Mesenchymal stem cell (in vitro differentiated cells and primary cell): ENCODE measurements around the gene CCDC28B.

ENCODE experiments used
- DNase-seq: peaks from one replicate; pipeline ENCODE4 v3.0.0-alpha.2; 2013
- H2AFZ ChIP-seq: one replicate; pipeline ENCODE4 v1.6.1; 2013; ENCODE audit warnings: low read depth, mild to moderate bottlenecking, control low read depth, inconsistent platforms, low read length, moderate library complexity
- H2AK5ac ChIP-seq: 2 replicates; pipeline ENCODE4 v1.6.1; 2013; ENCODE audit warnings: low read length, moderate library complexity, mild to moderate bottlenecking, inconsistent platforms; ENCODE audit not compliant: severe bottlenecking
- H2BK120ac ChIP-seq: one replicate; pipeline ENCODE4 v1.6.1; 2013; ENCODE audit warnings: low read depth, mild to moderate bottlenecking, inconsistent platforms, low read length, moderate library complexity
- H2BK12ac ChIP-seq, 2 experiments: one replicate each; pipeline ENCODE4 v1.6.1; 2013; ENCODE audit warnings: inconsistent platforms in 2 of 2, low read length in 2 of 2, mild to moderate bottlenecking in 2 of 2, moderate library complexity in 2 of 2, control low read depth in 1 of 2
- H2BK15ac ChIP-seq: one replicate; pipeline ENCODE4 v1.6.1; 2013; ENCODE audit warnings: mild to moderate bottlenecking, low read depth, inconsistent platforms; ENCODE audit not compliant: poor library complexity, severe bottlenecking
- H2BK5ac ChIP-seq: 2 replicates; pipeline ENCODE4 v1.6.1; 2013; ENCODE audit warnings: low read depth, mild to moderate bottlenecking, low read length, control low read depth, inconsistent platforms; ENCODE audit not compliant: poor library complexity, severe bottlenecking
- H3K14ac ChIP-seq, 2 experiments: one replicate each; pipeline ENCODE4 v1.6.1; 2013; ENCODE audit warnings: inconsistent platforms in 2 of 2, low read length in 2 of 2, control low read depth in 1 of 2, mild to moderate bottlenecking in 1 of 2, moderate library complexity in 1 of 2
- H3K18ac ChIP-seq, 2 experiments: one replicate each; pipeline ENCODE4 v1.6.1; 2013; ENCODE audit warnings: inconsistent platforms in 2 of 2, low read length in 2 of 2, control low read depth in 1 of 2, low read depth in 1 of 2, mild to moderate bottlenecking in 1 of 2
- H3K23ac ChIP-seq, 2 experiments: one replicate each; pipeline ENCODE4 v1.6.1; 2013; ENCODE audit warnings: inconsistent platforms in 2 of 2, low read length in 2 of 2, mild to moderate bottlenecking in 2 of 2, moderate library complexity in 2 of 2, control low read depth in 1 of 2
- H3K27ac ChIP-seq: 2 replicates; pipeline ENCODE4 v1.5.1; 2013; ENCODE audit warnings: mild to moderate bottlenecking, moderate library complexity, low read length, control low read depth, inconsistent platforms; ENCODE audit not compliant: poor library complexity, severe bottlenecking
- H3K27me3 ChIP-seq, 2 experiments: 2 replicates each; pipeline versions ENCODE4 v1.6.1 to v1.7.0; 2013; ENCODE audit warnings: low read length in 2 of 2, mild to moderate bottlenecking in 2 of 2, moderate library complexity in 2 of 2, control low read depth in 1 of 2, inconsistent platforms in 1 of 2; ENCODE audit not compliant: control insufficient read depth in 1 of 2, insufficient read depth in 1 of 2
- H3K36me3 ChIP-seq, 2 experiments: 2 replicates each; pipeline versions ENCODE4 v1.6.1 to v1.7.0; 2013; ENCODE audit warnings: low read length in 2 of 2, control low read depth in 1 of 2, inconsistent platforms in 1 of 2, low read depth in 1 of 2, mild to moderate bottlenecking in 1 of 2; ENCODE audit not compliant: insufficient read depth in 2 of 2, control insufficient read depth in 1 of 2
- H3K4ac ChIP-seq, 2 experiments: one replicate each; pipeline ENCODE4 v1.6.1; 2013; ENCODE audit warnings: inconsistent platforms in 2 of 2, low read length in 2 of 2, mild to moderate bottlenecking in 2 of 2, moderate library complexity in 2 of 2, control low read depth in 1 of 2, low read depth in 1 of 2
- H3K4me1 ChIP-seq: 2 replicates; pipeline ENCODE4 v1.6.1; 2013; ENCODE audit warnings: low read depth, low read length, control low read depth; ENCODE audit not compliant: control insufficient read depth, insufficient read depth
- H3K4me2 ChIP-seq: 2 replicates; pipeline ENCODE4 v1.6.1; 2013; ENCODE audit warnings: low read length, mild to moderate bottlenecking, inconsistent platforms; ENCODE audit not compliant: poor library complexity, severe bottlenecking
- H3K4me3 ChIP-seq, 2 experiments: 2 replicates each; pipeline versions ENCODE4 v1.5.1 to v1.7.0; 2013; ENCODE audit warnings: low read length in 2 of 2, mild to moderate bottlenecking in 2 of 2, control low read depth in 1 of 2, low read depth in 1 of 2; ENCODE audit not compliant: insufficient read depth in 1 of 2
- H3K79me1 ChIP-seq: replicated peaks from 2 replicates; pipeline ENCODE4 v1.6.1; 2013; ENCODE audit warnings: mild to moderate bottlenecking, control low read depth, low read length, inconsistent platforms; ENCODE audit not compliant: poor library complexity, severe bottlenecking
- H3K9ac ChIP-seq: 2 replicates; pipeline ENCODE4 v1.7.0; 2013; ENCODE audit warnings: mild to moderate bottlenecking, low read length, moderate library complexity
- H3K9me3 ChIP-seq: 2 replicates; pipeline ENCODE4 v1.7.0; 2013; ENCODE audit warnings: mild to moderate bottlenecking, low read length; ENCODE audit not compliant: control insufficient read depth
- H4K8ac ChIP-seq: one replicate; pipeline ENCODE4 v1.6.1; 2013; ENCODE audit warnings: inconsistent platforms, mild to moderate bottlenecking, low read length, moderate library complexity
- H4K91ac ChIP-seq: one replicate; pipeline ENCODE4 v1.6.1; 2013; ENCODE audit warnings: mild to moderate bottlenecking, low read length, inconsistent platforms
- WGBS: methylation state at CpG from one replicate; pipeline ENCODE4 v1.1.7; 2013; ENCODE audit warnings: mixed read lengths; 5-methylcytosine and 5-hydroxymethylcytosine counted together

Gene CCDC28B

DNA sequence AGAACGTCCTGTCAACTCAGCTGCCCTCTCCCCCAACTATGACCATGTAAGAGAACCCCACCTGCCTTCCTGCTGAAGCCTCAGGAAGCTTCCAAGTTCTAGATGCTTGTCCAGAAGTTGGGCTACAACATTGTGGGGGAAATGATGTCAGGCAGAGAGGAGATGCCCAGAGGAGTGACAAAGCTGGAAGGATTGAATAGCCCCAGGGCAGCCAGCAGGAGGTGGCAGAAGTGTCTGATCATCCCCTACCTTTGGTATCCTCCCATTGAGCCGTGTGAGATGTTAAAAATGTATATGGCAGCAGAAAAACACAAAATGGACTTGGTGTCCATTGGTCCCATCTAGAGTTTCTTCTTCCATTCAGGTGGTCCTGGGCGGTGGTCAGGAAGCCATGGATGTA is 28.4 kb downstream of the CCDC28B start:
- H2BK120ac ChIP-seq = no peak overlapping the region
- no peak overlapping the region for H3K18ac ChIP-seq
- no peak overlapping the region for H4K8ac ChIP-seq
- no peak overlapping the region for H4K91ac ChIP-seq
- H2AFZ ChIP-seq = no peak overlapping the region
- H2BK12ac ChIP-seq = no peak overlapping the region
- H3K4ac ChIP-seq = no peak overlapping the region
- H3K23ac ChIP-seq = no peak overlapping the region
- no peak overlapping the region for H2BK5ac ChIP-seq
- peaks cover 3% of the 10 kb centered on the region for H3K4me1 ChIP-seq
- H3K9me3 ChIP-seq = no peaks in the 10 kb centered on the region
- no peak overlapping the region for H3K4me3 ChIP-seq
- H3K79me1 ChIP-seq = peaks cover 29% of the 10 kb centered on the region
- WGBS = 100% methylated on average over 3 of the region's 3 CpGs
- peaks cover 65 to 84% of the 10 kb centered on the region in 2 experiments for H3K36me3 ChIP-seq
- no peak overlapping the region for H3K4me2 ChIP-seq
- DNase-seq = no peak
- H3K27me3 ChIP-seq = no peaks in the 10 kb centered on the region
- H3K14ac ChIP-seq = no peak overlapping the region
- H2AK5ac ChIP-seq = no peak overlapping the region
- H3K9ac ChIP-seq = no peak overlapping the region
- H2BK15ac ChIP-seq = no peak overlapping the region
- no peak overlapping the region for H3K27ac ChIP-seq

DNA sequence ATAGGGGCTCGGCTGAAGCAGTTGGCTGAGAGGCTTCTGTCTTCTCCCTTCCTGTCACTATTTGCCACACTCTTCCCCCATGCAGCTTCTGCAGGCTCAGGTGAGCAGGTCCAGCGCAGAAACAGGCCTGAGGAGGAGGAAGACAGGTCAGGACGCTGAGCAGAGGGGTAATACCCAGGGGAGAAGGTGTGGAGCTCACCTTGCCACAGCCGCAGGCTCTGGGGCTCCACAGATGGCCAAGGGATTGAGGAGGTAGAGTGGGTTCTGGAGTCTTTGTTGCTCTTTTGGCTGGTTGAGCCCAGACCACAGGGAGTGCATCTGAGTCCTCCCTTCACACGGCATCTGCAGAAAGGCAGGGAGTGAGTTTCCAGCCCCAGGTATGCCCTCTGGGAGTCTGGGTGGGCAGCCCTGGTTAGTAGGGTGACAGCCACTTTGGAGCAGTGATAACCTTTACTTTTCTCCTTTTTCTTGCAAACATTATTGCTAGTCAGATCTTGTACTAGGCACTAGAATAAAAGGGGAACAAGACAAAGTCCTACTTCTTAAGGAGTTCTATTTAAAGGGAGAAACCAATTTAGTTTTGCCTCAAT is 31.5 kb downstream of the CCDC28B start:
- WGBS = 83% methylated on average over 5 of the region's 5 CpGs
- no peaks in the 10 kb centered on the region for H3K27me3 ChIP-seq
- no peak overlapping the region for H3K23ac ChIP-seq
- no peak overlapping the region for H2BK15ac ChIP-seq
- H2BK12ac ChIP-seq = no peak overlapping the region
- H2AFZ ChIP-seq = no peak overlapping the region
- DNase-seq = no peak
- H3K18ac ChIP-seq = no peak overlapping the region
- no peak overlapping the region for H4K91ac ChIP-seq
- no peak overlapping the region for H3K27ac ChIP-seq
- no peak overlapping the region for H3K4me3 ChIP-seq
- H2BK5ac ChIP-seq = no peak overlapping the region
- H3K36me3 ChIP-seq = peaks cover 55 to 77% of the 10 kb centered on the region in 2 experiments
- no peaks in the 10 kb centered on the region for H3K9me3 ChIP-seq
- H4K8ac ChIP-seq = no peak overlapping the region
- H3K14ac ChIP-seq = no peak overlapping the region
- H2AK5ac ChIP-seq = no peak overlapping the region
- H3K4ac ChIP-seq = no peak overlapping the region
- H3K79me1 ChIP-seq = peaks cover 16% of the 10 kb centered on the region
- peaks cover 2% of the 10 kb centered on the region for H3K4me1 ChIP-seq
- H3K4me2 ChIP-seq = no peak overlapping the region
- no peak overlapping the region for H3K9ac ChIP-seq
- no peak overlapping the region for H2BK120ac ChIP-seq

DNA sequence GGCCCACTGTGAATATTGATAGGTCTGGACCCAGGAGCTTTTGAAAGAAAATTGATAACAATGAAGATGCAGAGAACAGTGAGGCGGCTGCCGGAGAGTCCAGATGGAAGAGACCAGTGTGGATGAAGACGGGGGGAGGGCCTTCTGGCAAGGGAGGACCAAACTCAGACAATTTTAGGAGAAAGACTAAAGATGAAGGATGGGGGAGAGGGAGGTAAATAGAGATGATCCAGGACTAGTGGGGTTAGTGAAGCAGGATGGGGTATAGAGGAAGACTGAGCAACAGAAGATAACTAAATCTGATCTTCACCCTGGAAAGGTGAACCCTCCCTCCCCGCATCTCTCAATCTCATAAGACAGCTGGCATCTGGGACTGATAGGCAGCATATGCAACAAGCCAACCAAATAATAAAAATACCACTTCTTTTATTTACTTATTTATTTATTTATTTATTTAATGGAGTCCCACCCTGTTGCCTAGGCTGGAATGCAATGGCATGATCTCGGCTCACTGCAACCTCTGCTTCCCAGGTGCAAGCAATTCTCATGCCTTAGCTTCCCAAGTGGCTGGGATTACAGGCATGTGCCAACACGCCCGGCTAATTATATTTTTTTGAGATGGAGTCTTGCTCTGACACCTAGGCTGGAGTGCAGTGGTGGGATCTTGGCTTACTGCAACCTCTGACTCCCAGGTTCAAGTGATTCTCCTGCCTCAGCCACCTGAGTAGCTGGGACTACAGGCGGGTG is 32.3 kb downstream of the CCDC28B start:
- H2AFZ ChIP-seq = no peak overlapping the region
- H3K9me3 ChIP-seq = no peaks in the 10 kb centered on the region
- H3K79me1 ChIP-seq = peaks cover 13% of the 10 kb centered on the region
- H3K27me3 ChIP-seq = no peaks in the 10 kb centered on the region
- WGBS = 98% methylated on average over 7 of the region's 8 CpGs
- H4K8ac ChIP-seq = no peak overlapping the region
- H2BK15ac ChIP-seq = no peak overlapping the region
- H2BK12ac ChIP-seq = no peak overlapping the region
- H2BK120ac ChIP-seq = no peak overlapping the region
- no peak overlapping the region for H3K4me2 ChIP-seq
- no peak overlapping the region for H2AK5ac ChIP-seq
- H3K4ac ChIP-seq = no peak overlapping the region
- H3K14ac ChIP-seq = no peak overlapping the region
- no peak overlapping the region for H3K23ac ChIP-seq
- peaks cover 2% of the 10 kb centered on the region for H3K4me1 ChIP-seq
- no peak overlapping the region for H3K27ac ChIP-seq
- no peak overlapping the region for H4K91ac ChIP-seq
- H2BK5ac ChIP-seq = no peak overlapping the region
- H3K4me3 ChIP-seq = no peak overlapping the region
- DNase-seq = no peak
- H3K9ac ChIP-seq = no peak overlapping the region
- peaks cover 53 to 69% of the 10 kb centered on the region in 2 experiments for H3K36me3 ChIP-seq
- no peak overlapping the region for H3K18ac ChIP-seq

DNA sequence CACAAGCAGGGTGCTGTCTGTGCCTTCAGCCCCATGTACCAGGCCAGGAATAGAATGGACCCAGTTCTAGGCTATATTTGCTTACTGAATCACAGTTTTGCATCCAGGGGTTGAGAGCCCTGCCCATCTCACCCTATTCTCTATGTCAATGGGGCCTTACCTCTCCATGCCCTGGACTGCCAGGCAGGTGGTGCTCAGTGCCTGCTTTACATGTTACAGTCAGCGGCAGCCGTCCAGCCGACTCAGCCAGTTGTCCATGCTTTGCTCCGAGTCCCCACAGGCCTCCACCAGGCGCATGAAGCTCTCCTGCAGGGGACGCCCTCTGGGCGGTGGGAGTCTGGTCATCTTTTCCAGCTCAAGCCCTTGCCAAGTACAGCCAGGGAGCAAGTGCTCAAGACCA is 34.4 kb downstream of the CCDC28B start:
- Histone ChIP-seq H3K4me1 (peaks cover 5% of the 10 kb centered on the region), H3K79me1 (peaks cover 3% of the 10 kb centered on the region), H3K27ac (no peak overlapping the region), H3K4ac (no peak overlapping the region), H4K8ac (no peak overlapping the region), H3K4me2 (no peak overlapping the region), H3K9ac (no peak overlapping the region), H3K27me3 (no peaks in the 10 kb centered on the region), H2AFZ (no peak overlapping the region), H3K18ac (no peak overlapping the region), H3K23ac (no peak overlapping the region), H3K4me3 (no peak overlapping the region), H2BK120ac (no peak overlapping the region), H2BK12ac (no peak overlapping the region), H4K91ac (no peak overlapping the region), H3K9me3 (no peaks in the 10 kb centered on the region), H2BK15ac (no peak overlapping the region), H3K36me3 (peaks cover 36 to 54% of the 10 kb centered on the region in 2 experiments), H3K14ac (no peak overlapping the region), H2BK5ac (no peak overlapping the region), H2AK5ac (no peak overlapping the region)
- no peak for DNase-seq
- WGBS = 96% methylated on average over 7 of the region's 7 CpGs
